NOMO-1 treated with dmso at 0.1 percent for 144 hours (cell line): ENCODE data around the gene GFRA3.
"Not testable (repeated sequence)": the region's sequence is repeated elsewhere in the genome, so short reads cannot be mapped to it uniquely, and the experiment has no call there.

ENCODE experiments used
- DNase-seq: peaks from one replicate; lab custom pipeline; 2025; ENCODE audit not compliant: unreplicated experiment; lab: John Stamatoyannopoulos, UW

GFRA3 gene

GRCh38 chr5:138274189-138274853, at the start of gene GFRA3:
Gene GFRA3 (minus strand): TSS chr5:138274621. CDS start chr5:138274424, 197 bp downstream.
- no peak for DNase-seq

- DNase-seq: not testable (repeated sequence)
Measured at GRCh38 chr5:138318211-138318610, 43.8 kb upstream of the GFRA3 start.

- no peak for DNase-seq
Measured at GRCh38 chr5:138316355-138316754, 41.9 kb upstream of the GFRA3 start.

GRCh38 chr5:138315751-138316278, 41.4 kb upstream of the GFRA3 start:
- DNase-seq: no peak

- DNase-seq: no peak
Measured at GRCh38 chr5:138305797-138306196, 31.4 kb upstream of the GFRA3 start.

- DNase-seq: no peak
Measured at GRCh38 chr5:138303372-138303771, 29.0 kb upstream of the GFRA3 start.

- DNase-seq: no peak
Measured at GRCh38 chr5:138289296-138289695, 14.9 kb upstream of the GFRA3 start.

GRCh38 chr5:138287246-138287645, 12.8 kb upstream of the GFRA3 start:
- DNase-seq: no peak

- DNase-seq: no peak
Measured at GRCh38 chr5:138282920-138283742, 8.7 kb upstream of the GFRA3 start.

GRCh38 chr5:138280915-138281314, 6.5 kb upstream of the GFRA3 start:
- no peak for DNase-seq

GRCh38 chr5:138276402-138277054, 2.1 kb upstream of the GFRA3 start:
- no peak for DNase-seq

- DNase-seq: no peak
Measured at GRCh38 chr5:138275895-138276294, 1.5 kb upstream of the GFRA3 start.

- no peak for DNase-seq
Measured at GRCh38 chr5:138275379-138275782, 960 bp upstream of the GFRA3 start.

GRCh38 chr5:138273834-138274188, 610 bp downstream of the GFRA3 start:
- DNase-seq: no peak

- no peak for DNase-seq
Measured at GRCh38 chr5:138272681-138273080, 1.7 kb downstream of the GFRA3 start.

- no peak for DNase-seq
Measured at GRCh38 chr5:138271281-138271680, 3.1 kb downstream of the GFRA3 start.

- DNase-seq: no peak
Measured at GRCh38 chr5:138264183-138264582, 10.2 kb downstream of the GFRA3 start.

GRCh38 chr5:138263581-138263980, 10.8 kb downstream of the GFRA3 start:
- DNase-seq: no peak

GRCh38 chr5:138258704-138259292, 15.6 kb downstream of the GFRA3 start:
- DNase-seq: no peak

GRCh38 chr5:138257583-138257982, 16.8 kb downstream of the GFRA3 start:
- no peak for DNase-seq

- DNase-seq: no peak
Measured at GRCh38 chr5:138252944-138253343, 21.5 kb downstream of the GFRA3 start.
